GM19455 (cell line): ENCODE measurements around the gene OR1L6.

ENCODE experiments used
- ATAC-seq: cut with Tn5 transposase; IDR thresholded peaks from one replicate; pipeline ENCODE4 v1.9.1; 2021; ENCODE audit not compliant: unreplicated experiment

OR1L6 gene, protein sequence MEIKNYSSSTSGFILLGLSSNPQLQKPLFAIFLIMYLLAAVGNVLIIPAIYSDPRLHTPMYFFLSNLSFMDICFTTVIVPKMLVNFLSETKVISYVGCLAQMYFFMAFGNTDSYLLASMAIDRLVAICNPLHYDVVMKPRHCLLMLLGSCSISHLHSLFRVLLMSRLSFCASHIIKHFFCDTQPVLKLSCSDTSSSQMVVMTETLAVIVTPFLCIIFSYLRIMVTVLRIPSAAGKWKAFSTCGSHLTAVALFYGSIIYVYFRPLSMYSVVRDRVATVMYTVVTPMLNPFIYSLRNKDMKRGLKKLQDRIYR

DNA sequence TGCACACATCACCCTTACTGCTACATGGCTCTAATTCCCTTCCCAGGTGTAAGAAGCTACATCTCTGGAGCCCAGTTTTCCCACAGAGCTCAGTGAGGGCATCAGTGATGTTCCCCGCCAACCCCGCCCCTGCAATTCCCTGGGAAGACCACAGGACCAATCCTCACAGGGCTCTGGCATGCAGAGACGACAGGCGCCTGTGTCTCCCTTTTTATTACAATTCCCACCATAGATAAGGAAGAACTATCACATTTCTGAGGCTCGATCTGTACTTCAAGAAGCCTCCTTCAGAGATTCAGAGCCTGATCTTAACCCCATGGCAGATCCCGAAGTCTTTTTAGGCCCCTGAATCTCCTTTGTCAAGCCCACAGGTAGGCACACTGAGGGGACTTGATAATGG, at the start of gene OR1L6:
Gene OR1L6 (plus strand): TSS at position 301 of the 400 bp plus-strand sequence. CDS start 7,545 bp downstream, outside the sequence.
- no peak for ATAC-seq

DNA sequence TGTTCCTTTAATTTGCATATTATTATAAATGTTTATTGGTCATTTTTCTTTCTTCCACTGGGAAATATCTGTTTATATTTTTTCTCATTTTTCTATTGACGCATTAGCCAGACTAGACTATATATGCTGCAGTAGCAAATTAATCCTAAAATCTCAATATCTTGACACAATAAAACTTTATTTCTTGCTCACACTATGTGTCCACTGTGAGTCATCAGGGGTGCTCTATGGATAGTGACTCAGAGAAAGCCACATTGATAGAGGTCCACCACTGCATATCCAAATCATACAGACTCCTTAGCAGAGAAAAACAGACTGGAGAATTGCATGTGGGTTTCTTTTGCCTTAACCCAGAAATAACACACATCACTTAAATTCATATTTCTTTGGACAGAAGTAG, 46.4 kb upstream of the OR1L6 start:
- no peak for ATAC-seq

DNA sequence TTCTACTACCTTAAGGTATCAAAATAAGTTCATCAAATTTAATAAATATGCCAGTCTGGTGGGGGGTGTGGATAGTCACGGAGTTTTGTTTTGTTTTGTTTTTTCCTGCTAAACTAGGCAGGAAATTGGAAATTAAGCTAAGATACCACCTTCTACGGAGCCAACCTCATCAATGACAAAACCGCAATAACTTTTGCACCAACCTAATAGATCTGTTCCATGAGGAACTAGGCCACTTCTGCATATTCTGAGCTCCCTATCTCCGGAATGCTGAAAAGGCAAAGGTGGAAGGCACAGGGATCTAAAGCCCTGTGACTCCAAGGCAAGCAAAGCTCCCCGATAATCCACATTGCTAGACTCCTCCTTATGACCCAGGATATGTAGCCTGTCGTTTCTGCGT, 24.1 kb upstream of the OR1L6 start:
- no peak for ATAC-seq

DNA sequence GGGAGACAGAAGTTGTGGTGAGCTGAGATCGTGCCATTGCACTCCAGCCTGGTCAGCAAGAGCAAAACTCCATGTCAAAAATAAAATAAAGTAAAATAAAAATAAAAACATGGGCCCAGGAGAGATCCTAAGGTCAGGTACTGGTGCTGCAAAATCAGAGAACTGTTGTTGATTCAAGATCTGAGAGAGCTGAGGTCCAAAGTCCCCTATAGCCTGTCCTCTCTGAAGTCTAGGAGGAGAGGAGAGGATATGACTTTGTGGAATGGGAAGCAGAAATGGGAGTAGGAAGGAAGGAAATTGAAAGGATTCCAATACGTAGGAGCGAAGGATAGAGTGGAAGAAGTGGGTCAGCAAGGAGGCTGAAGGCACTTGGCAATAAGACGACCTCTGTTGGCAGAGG, 22.9 kb upstream of the OR1L6 start:
- ATAC-seq: no peak

DNA sequence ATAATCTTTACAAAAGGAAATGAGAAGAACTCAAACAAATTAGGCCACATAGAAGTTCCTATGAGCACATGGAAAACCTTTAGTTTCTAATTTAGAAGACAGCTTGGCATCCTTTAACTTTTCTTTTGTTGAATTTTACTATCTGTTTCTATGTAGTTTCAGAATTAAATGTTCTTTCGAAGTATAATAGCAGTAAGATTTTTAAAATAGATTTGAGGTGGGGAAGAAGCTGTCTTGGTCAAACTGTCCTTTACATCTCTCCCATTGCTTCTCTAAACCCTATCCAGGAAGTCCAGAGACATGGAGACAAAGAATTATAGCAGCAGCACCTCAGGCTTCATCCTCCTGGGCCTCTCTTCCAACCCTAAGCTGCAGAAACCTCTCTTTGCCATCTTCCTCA, 18.4 kb upstream of the OR1L6 start, which contains the start of gene OR1L4:
Gene OR1L4 (plus strand): TSS at position 301 of the 400 bp plus-strand sequence. CDS start 0 bp downstream, at position 301.
- ATAC-seq: no peak

DNA sequence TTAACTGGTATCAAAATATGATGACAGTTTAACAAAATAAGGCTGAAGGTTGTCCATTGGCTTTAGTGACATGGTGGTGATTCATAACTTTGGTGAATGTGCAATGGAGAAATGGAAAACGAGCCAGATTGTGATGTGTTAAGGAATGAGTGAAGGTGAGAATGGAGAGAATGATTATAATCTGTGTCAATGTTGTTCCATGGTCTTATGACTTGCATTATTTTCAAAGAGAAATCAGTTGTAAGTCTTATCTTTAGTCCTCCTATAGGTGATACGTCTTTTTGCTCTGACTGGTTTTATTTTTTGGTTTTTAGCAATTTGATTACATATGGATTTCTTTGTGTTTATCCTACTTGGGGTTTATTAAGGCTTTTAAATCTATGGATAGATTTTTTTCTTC, 12.7 kb downstream of the OR1L6 start:
- ATAC-seq: no peak

DNA sequence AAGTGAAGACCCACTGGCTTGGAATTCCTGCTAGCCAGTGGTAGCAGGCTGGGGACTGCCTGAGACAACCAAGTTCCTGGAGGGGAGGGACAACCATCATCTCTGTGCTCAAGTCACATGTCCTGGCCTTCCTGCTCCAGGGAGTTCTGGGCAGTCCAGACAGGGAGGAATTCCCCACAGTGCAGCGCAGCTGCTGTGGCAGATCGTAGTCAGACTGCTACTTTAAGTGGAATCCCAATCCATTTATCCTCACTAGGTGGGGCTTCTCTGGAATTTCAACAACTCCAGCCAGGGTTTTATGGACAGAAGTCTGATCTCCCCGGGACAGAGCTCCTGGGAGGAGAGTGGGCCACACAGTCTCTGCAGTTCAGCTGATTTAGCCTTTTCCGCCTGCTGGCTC, 25.7 kb downstream of the OR1L6 start:
- no peak for ATAC-seq

DNA sequence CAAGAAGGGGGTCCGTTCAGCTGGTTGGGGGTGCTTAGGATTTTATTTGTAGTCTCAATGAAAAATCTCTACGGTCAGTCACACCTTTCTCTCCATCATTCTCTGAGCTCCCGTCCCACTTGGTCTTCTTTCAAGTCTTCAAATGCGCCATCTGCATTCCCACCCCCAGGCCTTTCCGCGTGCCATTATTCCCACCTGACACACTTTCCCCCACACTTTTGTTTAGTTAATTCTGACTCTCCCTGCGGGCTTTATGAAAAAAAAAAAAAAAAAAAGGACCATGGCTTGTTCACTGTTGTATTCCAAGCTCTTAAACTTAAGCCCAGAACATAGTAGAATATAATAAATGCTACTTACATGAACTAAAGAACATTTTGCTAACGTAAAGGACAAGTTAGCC, 34.9 kb downstream of the OR1L6 start:
- ATAC-seq: no peak

DNA sequence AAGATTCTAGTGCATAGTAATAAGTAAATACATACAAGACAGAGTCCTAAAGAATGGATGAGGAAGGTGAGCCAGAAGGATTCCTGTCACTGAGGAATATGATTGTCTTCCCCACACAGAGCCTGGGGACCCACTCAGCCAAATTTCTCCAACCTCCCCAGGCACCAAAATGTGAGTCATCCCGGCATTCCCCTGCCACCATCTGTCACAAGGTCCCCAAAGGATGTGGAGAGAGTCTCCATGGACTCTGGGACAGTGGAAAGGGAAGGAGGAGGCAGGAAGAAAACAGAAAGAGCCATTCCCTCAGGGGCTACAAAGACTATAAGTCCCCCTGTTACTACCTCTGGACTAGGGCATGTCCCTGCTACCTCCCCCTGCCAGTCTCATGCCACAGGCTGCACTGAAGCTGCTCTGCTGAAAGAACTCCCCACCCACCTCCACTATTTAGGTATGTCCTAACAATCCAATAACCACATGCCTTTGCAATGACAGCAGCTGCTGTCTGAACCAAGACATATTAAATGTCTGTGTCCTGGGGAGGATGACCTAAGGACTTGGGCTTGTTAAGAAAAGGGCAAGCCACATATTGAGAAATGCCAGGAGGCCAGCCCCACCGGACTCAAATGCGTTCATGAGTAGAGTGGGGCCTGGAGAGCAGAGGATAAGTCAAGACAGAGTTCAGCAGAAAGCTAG, 36.0 kb downstream of the OR1L6 start:
- ATAC-seq: no peak

DNA sequence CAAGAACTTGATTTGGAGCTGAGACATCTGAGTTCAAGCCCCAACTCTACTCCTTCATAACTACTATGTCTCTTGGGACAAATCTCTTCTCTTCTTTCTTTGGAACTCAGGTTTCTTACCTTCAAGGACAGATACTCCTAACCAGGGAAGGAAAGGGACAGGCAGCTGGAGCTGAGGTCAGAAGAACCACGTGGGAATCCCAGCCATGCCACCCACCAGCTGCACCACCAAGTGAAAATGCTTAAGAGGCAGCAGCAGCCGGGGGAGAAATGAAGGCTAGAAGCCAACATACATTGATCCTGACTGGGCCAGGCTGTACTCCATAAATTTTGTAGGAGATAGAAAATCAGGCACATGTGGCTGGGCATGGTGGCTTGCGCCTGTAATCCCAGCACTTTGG, 37.1 kb downstream of the OR1L6 start:
- ATAC-seq: no peak

DNA sequence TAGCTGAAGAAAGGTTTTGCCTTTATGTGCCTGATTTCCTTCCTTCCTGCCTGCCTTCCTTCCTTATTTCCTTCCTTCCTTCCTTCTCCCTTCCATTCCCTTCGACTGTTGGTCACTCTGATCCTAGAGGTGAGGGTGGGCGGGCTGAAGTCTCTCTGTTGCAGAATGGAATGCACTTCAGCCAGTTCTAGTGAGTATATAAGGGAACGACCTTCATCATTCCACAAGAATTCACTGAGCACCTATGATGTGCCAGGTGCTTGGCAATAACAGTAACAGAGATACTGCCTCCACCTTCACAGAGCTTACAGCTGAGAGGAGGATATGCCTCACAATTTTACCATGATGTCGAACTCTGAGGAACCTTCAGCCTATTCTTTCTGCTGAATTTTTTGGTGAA, 37.9 kb downstream of the OR1L6 start:
- ATAC-seq: no peak

DNA sequence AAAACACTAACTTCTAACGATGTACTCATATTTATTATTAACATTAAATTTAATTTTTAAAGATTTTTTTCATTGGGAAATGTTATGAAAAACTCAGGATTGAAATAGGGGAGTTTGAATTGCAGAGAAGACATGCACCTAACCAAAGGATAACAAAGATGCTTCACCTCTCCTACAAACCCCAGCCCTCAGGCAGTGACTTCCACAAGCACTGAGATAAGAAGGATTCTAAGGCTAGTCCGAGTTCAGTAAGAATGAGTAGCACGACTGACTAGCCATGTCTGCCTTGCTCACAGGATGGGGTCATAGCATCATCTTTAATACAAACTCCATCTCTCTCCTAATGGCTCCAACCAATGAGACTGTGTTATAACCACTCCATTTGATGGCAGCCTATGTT, 39.6 kb downstream of the OR1L6 start:
- no peak for ATAC-seq

DNA sequence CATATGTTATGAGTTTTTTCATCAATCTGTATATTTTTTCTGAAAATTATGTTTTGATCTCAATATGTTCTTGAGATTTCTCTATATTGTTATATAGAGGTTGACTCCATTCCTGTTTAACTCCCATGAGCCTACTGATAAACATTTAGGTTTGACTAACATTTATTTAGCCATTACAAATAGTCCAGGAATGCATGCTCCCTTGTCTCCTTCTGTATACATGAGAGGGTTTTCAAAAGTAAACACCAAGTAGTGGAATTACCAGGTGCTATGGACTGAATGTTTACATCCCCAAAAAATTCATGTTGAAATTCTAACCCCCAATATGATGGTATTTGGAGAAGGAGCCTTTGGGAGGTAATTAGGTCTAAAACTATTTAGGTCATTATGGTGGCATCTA, 43.2 kb downstream of the OR1L6 start:
- ATAC-seq: no peak

DNA sequence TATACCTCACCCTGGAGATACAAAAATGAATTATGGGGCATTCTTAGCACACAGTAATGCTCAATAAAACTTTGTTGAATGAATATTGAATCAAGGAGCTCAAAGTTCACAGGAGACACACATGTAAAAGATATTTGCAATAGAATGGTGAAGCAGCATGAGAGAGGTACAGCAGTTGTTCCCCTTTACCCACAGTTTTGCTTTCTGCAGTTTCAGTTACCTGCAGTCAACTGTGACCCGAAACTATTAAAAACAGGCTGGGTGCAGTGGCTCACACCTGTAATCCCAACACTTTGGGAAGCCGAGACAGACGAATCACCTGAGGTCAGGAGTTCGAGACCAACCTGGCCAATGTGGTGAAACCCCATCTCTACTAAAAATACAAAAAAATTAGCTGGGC, 44.2 kb downstream of the OR1L6 start:
- ATAC-seq: no peak

DNA sequence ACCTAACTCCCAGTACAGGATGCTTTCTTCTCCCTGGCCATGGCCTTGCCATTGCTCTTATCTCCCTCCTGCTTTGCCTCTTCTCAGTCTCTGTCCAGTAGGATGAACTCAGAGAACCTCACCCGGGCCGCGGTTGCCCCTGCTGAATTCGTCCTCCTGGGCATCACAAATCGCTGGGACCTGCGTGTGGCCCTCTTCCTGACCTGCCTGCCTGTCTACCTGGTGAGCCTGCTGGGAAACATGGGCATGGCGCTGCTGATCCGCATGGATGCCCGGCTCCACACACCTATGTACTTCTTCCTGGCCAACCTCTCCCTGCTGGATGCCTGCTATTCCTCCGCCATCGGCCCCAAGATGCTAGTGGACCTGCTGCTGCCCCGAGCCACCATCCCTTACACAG, 46.7 kb downstream of the OR1L6 start, which contains the start of gene OR5C1:
Gene OR5C1 (plus strand): TSS at position 103 of the 400 bp plus-strand sequence. CDS start 0 bp downstream, at position 103.
- no peak for ATAC-seq

DNA sequence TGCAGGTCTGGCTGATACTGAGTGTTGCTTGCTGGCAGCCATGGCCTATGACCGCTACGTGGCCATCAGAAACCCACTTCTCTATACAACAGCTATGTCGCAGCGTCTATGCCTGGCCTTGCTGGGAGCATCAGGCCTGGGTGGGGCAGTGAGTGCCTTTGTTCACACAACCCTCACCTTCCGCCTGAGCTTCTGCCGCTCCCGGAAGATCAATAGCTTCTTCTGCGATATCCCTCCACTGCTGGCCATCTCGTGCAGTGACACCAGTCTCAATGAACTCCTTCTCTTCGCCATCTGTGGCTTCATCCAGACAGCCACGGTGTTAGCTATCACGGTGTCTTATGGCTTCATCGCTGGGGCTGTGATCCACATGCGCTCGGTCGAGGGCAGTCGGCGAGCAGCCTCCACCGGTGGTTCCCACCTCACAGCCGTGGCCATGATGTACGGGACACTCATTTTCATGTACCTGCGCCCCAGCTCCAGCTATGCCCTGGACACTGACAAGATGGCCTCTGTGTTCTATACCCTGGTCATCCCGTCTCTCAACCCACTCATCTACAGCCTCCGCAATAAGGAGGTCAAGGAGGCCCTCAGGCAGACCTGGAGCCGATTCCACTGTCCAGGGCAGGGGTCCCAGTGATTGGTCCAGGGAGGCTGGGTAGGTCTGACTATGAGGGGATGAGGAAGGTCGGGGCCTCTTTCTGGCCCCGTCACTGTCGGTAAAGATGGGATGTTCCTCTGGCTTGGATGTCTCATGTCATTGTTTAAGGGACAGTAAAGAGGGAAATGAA, 47.3 kb downstream of the OR1L6 start:
- no peak for ATAC-seq

DNA sequence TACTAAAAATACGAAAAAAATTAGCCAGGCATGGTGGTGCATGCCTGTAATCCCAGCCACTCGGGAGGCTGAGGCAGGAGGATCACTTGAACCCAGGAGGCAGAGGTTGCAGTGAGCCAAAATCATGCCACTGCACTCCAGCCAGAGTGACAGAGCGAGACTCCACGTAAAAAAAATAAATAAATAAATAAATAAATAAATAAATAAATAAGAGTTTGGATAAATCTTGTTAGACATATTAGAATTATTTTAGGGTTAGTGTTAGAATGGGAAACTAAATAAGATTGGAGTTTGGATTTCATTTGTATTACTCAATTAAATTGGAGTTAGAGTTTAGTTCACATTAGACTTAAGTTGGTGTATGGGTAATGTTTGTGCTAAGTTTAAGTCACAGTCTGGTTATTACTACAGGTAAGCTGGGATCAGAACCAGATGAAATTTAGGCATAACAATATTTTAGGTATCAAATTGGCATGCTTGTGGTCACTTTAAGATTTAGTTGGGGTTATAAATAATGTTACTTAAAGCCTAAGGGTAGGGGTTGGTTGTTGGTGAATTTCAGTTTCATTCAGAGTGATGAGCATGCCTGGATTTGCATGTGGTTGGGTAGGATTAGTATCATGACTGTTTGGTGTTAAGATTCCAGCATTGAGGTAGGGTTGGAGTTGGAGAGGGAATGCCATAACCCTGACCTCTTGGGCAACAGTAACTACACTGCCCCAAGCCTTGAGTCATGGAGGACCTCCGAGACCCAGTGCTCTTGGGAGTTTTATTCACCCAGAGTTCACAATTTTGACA, 50.0 kb downstream of the OR1L6 start:
- no peak for ATAC-seq

DNA sequence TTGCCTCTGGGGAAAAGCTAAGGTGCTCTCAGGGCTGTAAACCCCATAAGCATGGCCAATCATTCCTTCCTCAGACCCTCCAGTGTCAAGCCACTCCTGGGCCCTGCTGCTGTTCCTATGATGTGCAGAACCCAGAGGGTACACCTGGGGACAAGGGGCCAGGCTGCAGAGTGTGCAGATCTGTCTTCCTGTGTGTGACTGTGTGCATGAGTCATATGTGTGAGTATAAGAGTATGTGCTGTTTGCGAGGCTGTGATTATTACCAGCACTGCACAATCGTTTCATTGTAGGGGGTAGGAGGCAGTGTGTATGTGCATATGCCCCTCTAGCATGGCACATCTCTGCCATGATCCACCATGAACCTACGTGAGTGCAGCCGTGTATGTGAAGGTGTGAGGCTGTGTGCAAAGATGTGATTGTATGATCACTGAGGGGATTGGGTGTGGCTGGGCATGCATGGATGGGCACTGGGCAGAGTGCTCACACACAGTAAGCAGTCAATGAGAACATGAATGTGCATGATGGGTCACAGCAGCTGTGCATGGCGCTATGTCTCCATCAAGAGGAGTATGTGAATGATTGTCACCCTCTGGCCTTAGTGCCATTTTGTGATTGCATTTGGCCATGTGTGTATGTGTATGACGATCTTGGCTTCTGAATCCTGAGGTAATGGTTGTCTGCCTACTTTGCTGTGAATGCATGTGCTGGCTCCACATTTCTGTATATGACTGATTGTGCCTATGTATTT, 55.4 kb downstream of the OR1L6 start:
- no peak for ATAC-seq
